Measurements from ENCODE around the gene LIPM.

DNA sequence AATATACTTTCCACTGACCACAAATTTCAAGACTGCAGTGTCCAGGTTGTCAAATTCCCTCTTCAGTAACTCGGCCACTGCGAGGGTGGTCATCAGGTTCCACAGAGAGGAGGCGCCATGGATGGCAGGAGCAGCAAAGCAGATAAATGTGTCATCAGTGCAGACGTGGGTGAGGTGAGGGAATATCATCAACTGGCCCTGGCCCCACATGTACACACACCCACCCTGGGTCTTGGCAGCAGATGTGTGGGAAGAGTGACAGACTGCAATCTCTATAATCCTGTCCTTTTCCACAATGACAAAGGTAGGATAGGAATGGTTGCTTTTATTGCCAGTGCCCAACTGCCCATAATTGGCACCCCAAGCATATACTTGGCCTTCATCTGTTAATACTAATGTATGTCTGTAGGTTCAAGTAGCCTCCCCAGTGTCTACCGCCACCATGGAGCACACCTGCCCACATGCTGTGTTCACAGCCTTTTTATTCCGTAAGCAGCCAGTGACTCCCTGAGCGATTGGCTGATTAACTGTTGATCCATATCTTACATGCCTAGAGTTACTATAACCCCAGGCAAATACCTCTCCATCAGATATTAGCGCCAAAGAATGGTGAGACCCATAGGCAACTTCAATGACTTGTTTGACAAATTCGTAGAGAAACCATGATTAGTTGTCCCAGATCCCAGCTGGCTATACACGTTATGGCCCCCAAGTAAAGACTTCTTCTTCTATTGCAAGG, 16.3 kb upstream of the LIPM start:
- TF ChIP-seq POLR2A (IDR thresholded peaks at IDR 0.05): no peak
- TF ChIP-seq POLR2AphosphoS5 (IDR thresholded peaks at IDR 0.05): no peak
- no peak for TF ChIP-seq CTCF (IDR thresholded peaks at IDR 0.05 in 8 of 11, conservative IDR thresholded peaks at IDR 0.05 in 3 of 11)
